CD14-positive monocyte (primary cell): ENCODE data around the gene DAGLA. TPM values are rescaled to one million over a fixed set of nuclear protein-coding genes. Genes with fewer than 3 reads are reported as not detected.

Experiments used
- DNase-seq, 3 donors: peaks; one replicate each; pipeline ENCODE4 v3.0.0-alpha.2; 2011 to 2022
- H2AFZ ChIP-seq: 2 replicates; pipeline ENCODE4 v1.6.0; 2012; ENCODE audit warnings: mild to moderate bottlenecking, low read depth, low read length, inconsistent platforms; ENCODE audit not compliant: insufficient read depth, poor library complexity, severe bottlenecking
- H3K27ac ChIP-seq, 2 donors: 1 replicate in 1 of 2; 2 replicates in 1 of 2; pipeline ENCODE4 v1.5.1; 2012 to 2013; ENCODE audit warnings: low read length in 2 of 2, control low read depth in 1 of 2, inconsistent platforms in 1 of 2, low read depth in 1 of 2, mild to moderate bottlenecking in 1 of 2
- H3K27me3 ChIP-seq, 2 donors: one replicate each; pipeline versions ENCODE4 v1.6.0 to v1.6.1; 2011 to 2013; ENCODE audit warnings: low read length in 2 of 2; ENCODE audit not compliant: control insufficient read depth in 2 of 2, insufficient read depth in 2 of 2
- H3K36me3 ChIP-seq, 2 donors: replicated peaks in 1 of 2; 1 replicate in 1 of 2; 2 replicates in 1 of 2; pipeline versions ENCODE4 v1.5.1 to v1.6.1; 2012 to 2013; ENCODE audit warnings: low read length in 2 of 2, control low read depth in 1 of 2, inconsistent platforms in 1 of 2, mild to moderate bottlenecking in 1 of 2; ENCODE audit not compliant: insufficient read depth in 2 of 2, control insufficient read depth in 1 of 2
- H3K4me1 ChIP-seq, 2 donors: 1 replicate in 1 of 2; 2 replicates in 1 of 2; pipeline versions ENCODE4 v1.5.1 to v1.6.1; 2012 to 2013; ENCODE audit warnings: low read length in 2 of 2, control low read depth in 1 of 2, inconsistent platforms in 1 of 2, mild to moderate bottlenecking in 1 of 2, moderate library complexity in 1 of 2; ENCODE audit not compliant: insufficient read depth in 2 of 2, control insufficient read depth in 1 of 2
- H3K4me2 ChIP-seq: replicated peaks from 2 replicates; pipeline ENCODE3; 2012; ENCODE audit warnings: low read length, moderate library complexity, mild to moderate bottlenecking; ENCODE audit not compliant: poor library complexity, severe bottlenecking; ENCODE audit errors: extremely low read depth
- H3K4me3 ChIP-seq, 3 experiments: fragments of 200-600 bp in 1 of 3; sonication (generic) in 1 of 3; replicated peaks in 1 of 3; 1 replicate in 2 of 3; 2 replicates in 1 of 3; pipeline ENCODE4 v1.5.1; 2011 to 2013; ENCODE audit warnings: low read length in 3 of 3, mild to moderate bottlenecking in 3 of 3, control low read depth in 2 of 3, low read depth in 2 of 3, inconsistent platforms in 1 of 3, moderate library complexity in 1 of 3
- H3K79me2 ChIP-seq: 2 replicates; pipeline ENCODE4 v1.6.0; 2012; ENCODE audit warnings: mild to moderate bottlenecking, control low read depth, inconsistent platforms, low read length, moderate library complexity; ENCODE audit not compliant: insufficient read depth
- H3K9ac ChIP-seq: 2 replicates; pipeline ENCODE4 v1.6.0; 2017; ENCODE audit warnings: low read length, mild to moderate bottlenecking; ENCODE audit not compliant: insufficient read depth, poor library complexity, severe bottlenecking
- H3K9me3 ChIP-seq, 2 donors: replicated peaks in 1 of 2; 1 replicate in 1 of 2; 2 replicates in 1 of 2; pipeline versions ENCODE4 v1.5.1 to v1.6.1; 2012 to 2013; ENCODE audit warnings: low read length in 2 of 2, control low read depth in 1 of 2; ENCODE audit not compliant: control insufficient read depth in 1 of 2, insufficient read depth in 1 of 2
- H4K20me1 ChIP-seq: 2 replicates; pipeline ENCODE4 v1.6.0; 2012; ENCODE audit warnings: mild to moderate bottlenecking, low read length, control low read depth, moderate library complexity; ENCODE audit not compliant: insufficient read depth
- H3K27ac Mint-ChIP-seq, 7 donors: one replicate each; pipeline ENCODE4 v1.8.0; 2020; ENCODE audit warnings: mild to moderate bottlenecking in 7 of 7, mixed read lengths in 7 of 7, moderate library complexity in 6 of 7, inconsistent platforms in 2 of 7
- H3K27me3 Mint-ChIP-seq, 3 donors: one replicate each; pipeline ENCODE4 v1.8.0; 2021 to 2022; ENCODE audit warnings: low read depth in 3 of 3, mild to moderate bottlenecking in 3 of 3, mixed read lengths in 3 of 3, moderate library complexity in 3 of 3, inconsistent platforms in 1 of 3
- H3K36me3 Mint-ChIP-seq, 2 donors: one replicate each; pipeline ENCODE4 v1.8.0; 2020; ENCODE audit warnings: mixed read lengths in 2 of 2, inconsistent platforms in 1 of 2, mild to moderate bottlenecking in 1 of 2
- H3K4me1 Mint-ChIP-seq: one replicate; pipeline ENCODE4 v1.8.0; 2020; ENCODE audit warnings: mild to moderate bottlenecking, mixed read lengths
- H3K4me3 Mint-ChIP-seq, 2 donors: one replicate each; pipeline ENCODE4 v1.8.0; 2020; ENCODE audit warnings: mild to moderate bottlenecking in 2 of 2, mixed read lengths in 2 of 2, moderate library complexity in 1 of 2
- H3K9me3 Mint-ChIP-seq, 7 donors: one replicate each; pipeline ENCODE4 v1.8.0; 2020 to 2022; ENCODE audit warnings: mixed read lengths in 7 of 7, mild to moderate bottlenecking in 6 of 7, moderate library complexity in 6 of 7, inconsistent platforms in 2 of 7
- WGBS: methylation state at CpG from one replicate; pipeline ENCODE4 v1.1.5; 2013; ENCODE audit warnings: missing lambda C conversion rate; ENCODE audit not compliant: insufficient coverage; 5-methylcytosine and 5-hydroxymethylcytosine counted together
- intact Hi-C, 2 donors: fragments of 100-400 bp; cut with micrococcal nuclease; formaldehyde crosslinking; loops; one replicate each; pipeline versions ENCODE4 v1.15.0 to v1.15.1; 2023
- polyA plus RNA-seq, 3 donors: library from polyadenylated mRNA; depleted of rRNA in 1 of 3; unstranded in 2 of 3; stranded (reverse) in 1 of 3; fragments of 300-500 nt in 2 of 3; fragments of >200 nt in 1 of 3; fragmentation: Illumina TruSeq in 2 of 3; gene quantifications; 1 replicate in 2 of 3; 2 replicates in 1 of 3; pipeline ENCODE4 v1.2.3, GENCODE V29; 2012 to 2021
- TF ChIP-seq, protein P1 (sequence below): fragments of 200-600 bp; IDR thresholded peaks from one replicate; pipeline ENCODE4 v1.8.0; 2022; ENCODE audit warnings: antibody characterized with exemption, mild to moderate bottlenecking

Gene DAGLA
- polyA plus RNA-seq, 3 donors: 0.16 to 6.7 (median 0.73) TPM

DNA sequence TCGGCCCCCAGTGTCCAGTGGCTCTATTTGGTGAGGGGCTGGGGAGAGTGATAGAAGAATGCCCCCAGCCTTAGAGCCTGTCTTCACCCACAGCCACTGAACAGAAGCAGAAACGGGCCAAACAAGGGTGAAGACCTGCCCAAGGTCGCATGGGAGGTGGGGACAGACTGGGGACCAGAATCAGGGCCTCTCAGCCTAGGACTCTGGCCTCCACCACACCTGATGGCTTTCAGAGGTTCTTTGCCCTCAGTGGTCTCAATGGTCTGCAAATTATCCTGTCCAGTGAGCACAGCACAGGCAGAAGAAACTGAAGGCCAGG, 67.7 kb downstream of the DAGLA start:
- WGBS: 45% methylated on average over 2 of the region's 3 CpGs
- H4K20me1 ChIP-seq: no peaks in the 10 kb centered on the region
- H3K4me1 Mint-ChIP-seq: peaks cover 6% of the 10 kb centered on the region
- peaks cover 13 to 21% (median 18%) of the 10 kb centered on the region in 3 donors for H3K27me3 Mint-ChIP-seq
- intact Hi-C loops: no loop called here
- peaks cover 8 to 22% of the 10 kb centered on the region in 2 donors for H3K4me1 ChIP-seq
- H3K36me3 Mint-ChIP-seq: peaks cover 3 to 5% of the 10 kb centered on the region in 2 donors
- peaks cover 0 to 2% (median 0%) of the 10 kb centered on the region in 7 donors for H3K9me3 Mint-ChIP-seq
- H3K4me2 ChIP-seq: no peak overlapping the region
- no peaks in the 10 kb centered on the region for H3K79me2 ChIP-seq
- H3K27me3 ChIP-seq: peaks cover 4 to 27% of the 10 kb centered on the region in 2 donors
- no peak overlapping the region for H3K27ac ChIP-seq
- H3K4me3 ChIP-seq: no peak overlapping the region
- H3K9ac ChIP-seq: no peak overlapping the region
- H2AFZ ChIP-seq: peak overlapping the region; percentile 23
- DNase-seq: no peak
- TF ChIP-seq, protein P1, sequence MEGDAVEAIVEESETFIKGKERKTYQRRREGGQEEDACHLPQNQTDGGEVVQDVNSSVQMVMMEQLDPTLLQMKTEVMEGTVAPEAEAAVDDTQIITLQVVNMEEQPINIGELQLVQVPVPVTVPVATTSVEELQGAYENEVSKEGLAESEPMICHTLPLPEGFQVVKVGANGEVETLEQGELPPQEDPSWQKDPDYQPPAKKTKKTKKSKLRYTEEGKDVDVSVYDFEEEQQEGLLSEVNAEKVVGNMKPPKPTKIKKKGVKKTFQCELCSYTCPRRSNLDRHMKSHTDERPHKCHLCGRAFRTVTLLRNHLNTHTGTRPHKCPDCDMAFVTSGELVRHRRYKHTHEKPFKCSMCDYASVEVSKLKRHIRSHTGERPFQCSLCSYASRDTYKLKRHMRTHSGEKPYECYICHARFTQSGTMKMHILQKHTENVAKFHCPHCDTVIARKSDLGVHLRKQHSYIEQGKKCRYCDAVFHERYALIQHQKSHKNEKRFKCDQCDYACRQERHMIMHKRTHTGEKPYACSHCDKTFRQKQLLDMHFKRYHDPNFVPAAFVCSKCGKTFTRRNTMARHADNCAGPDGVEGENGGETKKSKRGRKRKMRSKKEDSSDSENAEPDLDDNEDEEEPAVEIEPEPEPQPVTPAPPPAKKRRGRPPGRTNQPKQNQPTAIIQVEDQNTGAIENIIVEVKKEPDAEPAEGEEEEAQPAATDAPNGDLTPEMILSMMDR: peak; percentile 68
- no peak overlapping the region for H3K4me3 Mint-ChIP-seq
- H3K9me3 ChIP-seq: no peaks in the 10 kb centered on the region
- H3K27ac Mint-ChIP-seq: no peak overlapping the region
- H3K36me3 ChIP-seq: peaks cover 2 to 10% of the 10 kb centered on the region in 2 donors

DNA sequence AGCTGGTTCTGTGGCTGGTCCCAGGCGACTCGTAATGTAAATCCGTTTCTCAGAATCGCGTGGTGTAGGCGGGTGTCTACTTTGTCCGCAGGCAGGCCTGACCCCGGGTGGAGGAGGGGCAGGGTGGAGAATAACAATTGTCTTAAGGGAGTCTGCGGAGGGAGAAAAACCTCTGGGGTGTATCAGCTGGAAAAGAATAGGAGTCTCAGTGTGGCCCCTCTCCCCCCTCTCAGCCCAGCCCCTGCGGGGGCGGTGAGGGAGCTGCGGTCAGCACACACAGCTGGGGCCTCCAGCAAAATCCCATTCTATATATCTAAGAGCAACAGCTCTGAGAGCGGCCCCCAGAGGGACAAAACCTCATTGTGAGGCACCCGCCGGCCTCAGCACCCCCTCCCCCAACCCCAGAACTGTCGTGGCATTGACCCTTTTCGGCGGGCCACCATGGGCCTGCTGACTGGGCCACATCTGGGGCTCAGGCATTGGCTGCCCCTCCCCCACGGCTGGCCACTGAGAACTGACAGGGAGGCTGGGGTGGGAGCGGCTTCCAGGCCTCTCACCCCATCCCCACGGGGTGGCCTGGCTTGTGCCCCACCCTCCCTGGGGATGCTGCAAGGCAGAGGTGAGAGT, 69.5 kb downstream of the DAGLA start:
- Histone ChIP-seq H3K9ac (no peak overlapping the region), H3K79me2 (no peaks in the 10 kb centered on the region), H3K27ac (no peak overlapping the region), H3K4me2 (no peak overlapping the region), H3K4me3 (no peak overlapping the region), H3K27me3 (peaks cover 4 to 37% of the 10 kb centered on the region in 2 donors), H3K36me3 (no peaks in the 10 kb centered on the region), H2AFZ (no peak overlapping the region), H3K4me1 (peaks cover 5 to 18% of the 10 kb centered on the region in 2 donors), H3K9me3 (no peaks in the 10 kb centered on the region), H4K20me1 (no peaks in the 10 kb centered on the region)
- intact Hi-C loops: no loop called here
- DNase-seq: no peak
- Mint-ChIP-seq H3K27ac (peak overlapping the region in 1 of 7 donors; percentile 59), H3K27me3 (peaks cover 23 to 34% (median 30%) of the 10 kb centered on the region in 3 donors), H3K4me3 (peak overlapping the region in 1 of 2 donors; percentile 30), H3K9me3 (peaks cover 0 to 6% (median 0%) of the 10 kb centered on the region in 7 donors), H3K4me1 (peaks cover 6% of the 10 kb centered on the region), H3K36me3 (peaks cover 0 to 4% of the 10 kb centered on the region in 2 donors)
- WGBS: 59% methylated on average over 8 of the region's 21 CpGs
- TF ChIP-seq, protein P1: no peak
